IPS-NIHi7 (cell line): ENCODE data around the gene NRGN.
A peak's percentile ranks its signal among the peaks of the same experiment; 100 is the strongest.

Experiments
- DNase-seq: peaks from one replicate; pipeline ENCODE4 v3.0.0; 2012; ENCODE audit warnings: mixed read lengths; ENCODE audit errors: extremely low spot score

The NRGN gene

GRCh38 chr11:124739479-124740276 is at the start of gene NRGN:
TSS of gene NRGN (plus strand) at chr11:124739942. CDS start at chr11:124740085, 143 bp downstream.
- peak; percentile 96 for DNase-seq

- DNase-seq: no peak
Observed at GRCh38 chr11:124693142-124693541, 46.6 kb upstream of the NRGN start.

- DNase-seq: no peak
Observed at GRCh38 chr11:124699547-124699946, 40.2 kb upstream of the NRGN start.

GRCh38 chr11:124700028-124700427 is 39.7 kb upstream of the NRGN start:
- no peak for DNase-seq

GRCh38 chr11:124707829-124708228 is 31.9 kb upstream of the NRGN start:
- no peak for DNase-seq

GRCh38 chr11:124712392-124712791 is 27.4 kb upstream of the NRGN start:
- no peak for DNase-seq

GRCh38 chr11:124716591-124716990 is 23.2 kb upstream of the NRGN start:
- DNase-seq: no peak

- no peak for DNase-seq
Observed at GRCh38 chr11:124717421-124717785, 22.3 kb upstream of the NRGN start.

GRCh38 chr11:124717786-124718651 is 21.7 kb upstream of the NRGN start:
- peak; percentile 59 for DNase-seq

- no peak for DNase-seq
Observed at GRCh38 chr11:124718801-124719200, 20.9 kb upstream of the NRGN start.

GRCh38 chr11:124719534-124719933 is 20.2 kb upstream of the NRGN start:
- DNase-seq: no peak

- no peak for DNase-seq
Observed at GRCh38 chr11:124722176-124722575, 17.6 kb upstream of the NRGN start.

- no peak for DNase-seq
Observed at GRCh38 chr11:124724979-124725718, 14.6 kb upstream of the NRGN start.

GRCh38 chr11:124725719-124726105 is 14.0 kb upstream of the NRGN start:
- DNase-seq: no peak

GRCh38 chr11:124727474-124727873 is 12.3 kb upstream of the NRGN start:
- DNase-seq: no peak

- DNase-seq: no peak
Observed at GRCh38 chr11:124728134-124728533, 11.6 kb upstream of the NRGN start.

GRCh38 chr11:124729571-124729970 is 10.2 kb upstream of the NRGN start:
- no peak for DNase-seq

- DNase-seq: no peak
Observed at GRCh38 chr11:124732230-124732629, 7.5 kb upstream of the NRGN start.

- DNase-seq: no peak
Observed at GRCh38 chr11:124736736-124737135, 3.0 kb upstream of the NRGN start.

- no peak for DNase-seq
Observed at GRCh38 chr11:124737638-124738305, 2.0 kb upstream of the NRGN start.

- no peak for DNase-seq
Observed at GRCh38 chr11:124738713-124739478, 846 bp upstream of the NRGN start.
